Ovary (tissue), 3 donors: ENCODE results near the gene EEF1A2.

Source experiments
- CTCF ChIP-seq, 3 donors: fragments of 450-650 bp in 2 of 3; fragments of 200-600 bp in 1 of 3; IDR thresholded peaks; one replicate each; pipeline versions ENCODE4 v1.5.1 to v1.8.0; 2016 to 2022; ENCODE audit warnings: antibody characterized with exemption in 3 of 3, mild to moderate bottlenecking in 1 of 3
- EP300 ChIP-seq: sonication (generic); formaldehyde crosslinking; IDR thresholded peaks from one replicate; pipeline ENCODE4 v1.6.1; 2017; ENCODE audit warnings: antibody characterized with exemption
- POLR2A ChIP-seq: fragments of 450-650 bp; IDR thresholded peaks from one replicate; pipeline ENCODE4 v1.6.1; 2017; ENCODE audit warnings: antibody characterized with exemption, mild to moderate bottlenecking, moderate library complexity
- donor health status: DM: no; HTN: no; CAD: no.

- TF ChIP-seq CTCF (IDR thresholded peaks at IDR 0.05) (no peak), POLR2A (no peak), EP300 (no peak)
These were observed 49.0 kb upstream of the EEF1A2 start, which contains the start of gene SRMS for GRCh38 chr20:63547725-63548480.
